NCI-H524 (cell line): ENCODE results near the gene RND3.

Source experiments
- DNase-seq, 2 experiments: peaks; one replicate each; lab custom pipeline; 2025; lab: John Stamatoyannopoulos, UW

Gene RND3

DNA sequence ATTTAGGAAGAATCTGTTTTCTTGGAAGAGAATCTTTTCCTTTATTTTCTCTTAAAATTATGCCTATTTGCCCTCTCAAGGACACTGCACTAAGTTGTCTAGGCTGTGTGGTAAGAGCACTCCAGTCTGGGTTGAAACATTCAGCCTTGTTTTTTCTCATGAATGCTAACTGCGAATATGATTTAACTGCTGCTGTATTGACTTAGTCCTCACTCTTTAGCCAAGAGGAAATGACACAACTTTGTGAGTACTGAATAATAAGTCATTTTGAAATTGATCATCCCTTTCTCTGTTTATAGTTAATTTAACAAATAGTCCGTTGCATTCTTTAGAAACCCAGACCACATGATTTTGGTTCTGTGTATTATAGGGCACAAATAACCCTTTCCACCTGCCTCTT lies 4.5 kb upstream of the RND3 start:
- DNase-seq, result no peak

GRCh38 chr2:150491430-150491829 lies 4.0 kb upstream of the RND3 start:
- DNase-seq, result no peak

- no peak for DNase-seq
These were observed 3.0 kb upstream of the RND3 start for GRCh38 chr2:150490466-150490865.

- peak; percentile 28 to 72 for DNase-seq
These were observed 655 bp downstream of the RND3 start for GRCh38 chr2:150486539-150487484.

- DNase-seq, result peak; percentile 28 to 72
These were observed 1.5 kb downstream of the RND3 start for GRCh38 chr2:150485871-150486538.

- DNase-seq, result peak; percentile 66 to 87
These were observed 2.2 kb downstream of the RND3 start for GRCh38 chr2:150485114-150485870.

DNA sequence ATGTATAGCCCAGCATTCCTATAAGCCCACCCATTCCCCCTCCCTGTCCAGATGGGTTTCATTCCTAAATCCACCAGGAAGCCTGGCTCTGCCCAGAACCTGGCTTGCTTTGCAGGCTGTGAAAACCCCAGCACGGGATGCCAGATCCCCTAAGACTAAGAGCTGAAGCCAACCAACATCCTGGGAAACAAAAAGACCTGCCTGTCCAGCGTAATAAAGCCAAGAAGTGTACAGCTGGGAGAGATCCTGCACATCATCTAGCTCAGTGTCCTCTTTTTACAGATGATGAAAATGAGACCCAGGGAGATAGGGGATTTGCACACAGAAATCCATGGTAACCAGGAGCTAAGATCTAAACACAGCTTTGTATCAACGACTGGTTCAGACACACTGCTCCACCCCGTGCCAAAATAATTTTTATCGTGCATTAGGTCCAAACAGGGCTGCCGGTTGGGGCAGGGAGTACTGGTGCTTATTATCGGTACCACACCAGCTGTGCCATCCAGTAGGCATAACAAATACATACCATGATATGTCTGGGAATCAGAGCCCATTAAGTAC lies 2.9 kb downstream of the RND3 start:
- peak in 1 of 2 experiments; percentile 39 for DNase-seq

DNA sequence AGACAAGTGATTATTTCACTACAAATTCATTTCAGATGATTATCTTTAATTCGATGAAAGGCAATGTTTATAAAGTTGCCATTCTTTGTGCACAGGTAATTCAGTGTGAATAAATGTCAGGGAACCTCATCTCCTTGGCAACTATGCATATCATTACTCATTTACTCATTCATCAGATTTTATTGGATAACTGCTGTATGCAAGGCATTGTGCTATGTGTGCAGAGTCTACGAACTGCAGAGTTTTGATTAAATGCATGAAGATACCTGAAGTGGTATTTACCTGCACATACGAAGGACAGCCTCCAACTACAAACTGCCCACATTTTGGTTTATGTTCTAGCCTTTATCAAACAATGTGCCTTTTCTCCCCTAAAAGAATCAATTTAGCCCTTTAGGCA lies 3.5 kb downstream of the RND3 start:
- no peak for DNase-seq

DNA sequence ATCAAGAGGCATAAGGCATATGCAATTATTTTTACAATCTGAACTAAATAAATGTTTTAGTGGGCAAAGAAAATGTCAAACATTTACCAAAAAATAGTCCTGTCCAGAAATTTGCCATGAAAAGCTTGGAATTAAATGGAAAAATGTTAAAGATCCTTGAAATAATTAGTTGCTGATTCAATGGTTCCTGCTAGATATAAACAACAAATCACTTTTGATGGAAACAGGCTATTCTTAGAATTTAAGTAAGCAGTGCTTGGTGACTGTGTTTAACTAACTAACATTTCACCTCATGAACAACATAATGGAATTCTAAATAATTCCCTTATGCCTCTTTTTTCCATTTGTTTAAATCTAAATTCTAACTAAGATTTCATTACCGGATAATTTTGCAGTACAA lies 3.9 kb downstream of the RND3 start:
- no peak for DNase-seq

GRCh38 chr2:150482667-150483400 lies 4.6 kb downstream of the RND3 start:
- DNase-seq, result no peak

- no peak for DNase-seq
These were observed 5.4 kb downstream of the RND3 start for GRCh38 chr2:150482111-150482510.

DNA sequence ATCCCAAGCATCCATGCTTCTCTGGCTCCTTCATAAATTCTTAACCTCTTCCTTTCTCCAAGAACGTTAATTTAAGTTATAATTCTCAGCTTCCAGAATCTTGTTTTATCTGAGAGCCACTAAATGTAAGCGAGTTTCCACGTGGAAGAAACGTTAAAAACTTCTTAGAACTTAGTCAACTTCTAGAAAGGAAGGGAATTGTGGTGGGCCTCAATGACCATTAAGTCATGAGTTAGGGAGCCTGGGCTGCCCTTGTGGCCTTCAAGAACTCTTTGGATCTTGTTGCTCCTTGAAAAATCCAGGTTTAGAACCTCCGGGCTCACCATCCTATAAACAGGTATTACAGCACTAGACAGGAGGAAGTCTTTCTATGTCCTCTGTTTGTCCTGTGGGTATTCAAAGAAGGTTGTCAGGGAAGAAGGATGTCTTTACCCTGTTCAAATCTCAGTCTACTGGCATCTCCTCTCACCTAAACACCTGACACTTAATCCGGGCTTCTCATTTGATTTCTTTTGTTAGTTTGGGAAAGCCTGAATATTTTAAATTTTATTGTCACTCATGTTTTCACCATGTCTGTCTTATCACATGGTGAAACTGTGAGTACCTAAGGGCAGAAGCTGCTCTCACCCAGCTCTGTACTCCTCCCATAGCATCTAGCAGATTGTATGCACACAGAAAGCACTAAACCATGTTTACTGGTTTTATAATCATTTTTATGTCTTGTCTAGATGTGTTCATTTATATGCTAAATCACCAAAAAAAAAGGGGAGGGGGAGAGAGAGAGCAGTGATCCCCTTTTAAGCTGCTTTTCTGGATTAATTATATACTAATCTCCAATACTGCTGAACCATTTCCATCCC lies 6.3 kb downstream of the RND3 start:
- peak in 1 of 2 experiments; percentile 34 for DNase-seq

GRCh38 chr2:150480241-150480640 lies 7.2 kb downstream of the RND3 start:
- DNase-seq, result peak in 1 of 2 experiments; percentile 7

- no peak for DNase-seq
These were observed 8.2 kb downstream of the RND3 start for GRCh38 chr2:150479075-150479915.

DNA sequence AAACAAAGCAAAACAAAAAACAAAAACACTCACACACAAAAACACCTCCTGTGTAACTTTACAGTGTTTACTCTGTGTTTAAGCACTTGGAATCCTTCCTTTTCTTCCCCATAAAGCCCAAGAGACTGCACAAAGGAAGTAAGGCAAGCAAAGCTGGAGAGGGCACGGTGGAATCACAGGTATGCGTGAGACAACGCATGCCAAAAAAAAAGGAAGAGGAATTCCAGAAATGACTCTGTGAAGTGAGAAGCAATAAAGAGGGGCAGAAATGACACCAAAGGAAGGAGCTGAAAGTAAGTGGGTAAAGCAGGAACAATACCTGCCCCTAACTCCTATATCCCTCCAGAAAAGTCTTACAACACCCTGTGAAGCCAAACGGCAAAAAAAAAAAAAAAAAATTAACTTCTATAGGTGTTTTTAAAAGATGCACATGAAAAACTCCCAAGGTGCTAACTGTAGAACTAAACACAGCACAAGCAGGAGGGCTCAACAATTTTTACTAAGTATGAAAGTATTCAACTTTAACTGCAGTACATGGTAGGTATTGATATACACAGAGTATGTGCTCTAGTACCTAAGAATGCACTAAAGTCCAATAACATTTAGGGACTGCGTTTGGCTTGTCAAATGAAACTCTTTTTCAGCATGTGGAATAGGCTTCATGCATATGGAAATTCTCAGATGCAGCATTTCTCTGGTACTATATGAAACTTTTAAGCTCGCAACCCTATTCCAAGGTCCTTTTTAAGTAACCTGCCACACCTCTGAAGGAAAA lies 9.1 kb downstream of the RND3 start:
- DNase-seq, result no peak

- DNase-seq, result no peak
These were observed 10.1 kb downstream of the RND3 start for GRCh38 chr2:150477347-150477746.

DNA sequence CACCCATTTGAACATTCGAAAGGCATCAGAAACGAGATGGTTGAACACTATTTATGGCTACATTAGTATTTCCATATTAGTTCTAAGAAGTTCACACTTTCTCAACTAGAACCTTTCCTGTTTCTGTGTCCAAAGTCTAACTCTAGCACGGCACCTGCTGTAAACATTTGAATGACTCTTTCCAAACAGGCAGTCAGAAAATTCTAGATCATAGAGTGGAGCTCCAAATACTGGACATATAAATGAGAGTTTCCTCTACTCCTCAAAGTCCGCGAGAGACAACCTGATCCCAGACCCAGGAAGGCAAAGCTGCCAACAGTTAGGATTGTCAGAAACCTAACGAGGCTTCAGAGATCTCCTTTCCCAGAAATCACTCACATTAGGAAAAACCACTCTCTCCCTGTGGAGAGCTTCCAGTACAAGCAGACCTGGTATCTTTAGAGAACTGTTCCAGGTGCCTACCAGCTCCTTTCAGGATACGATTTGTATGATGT lies 10.6 kb downstream of the RND3 start:
- no peak for DNase-seq

- no peak for DNase-seq
These were observed 11.2 kb downstream of the RND3 start for GRCh38 chr2:150476286-150476685.
